HFF-Myc (cell line): Measurements from ENCODE around the gene RHBG.
"Not testable (repeated sequence)": the region's sequence is repeated elsewhere in the genome, so short reads cannot be mapped to it uniquely, and the experiment has no call there.

Experiments used
- DNase-seq: peaks from one replicate; pipeline ENCODE4 v3.0.0-alpha.2; 2011; ENCODE audit warnings: low read depth; ENCODE audit errors: extremely low read depth
- H3K4me3 ChIP-seq: replicated peaks from 2 replicates; pipeline ENCODE4 v1.5.1; 2011; ENCODE audit warnings: low read depth, mild to moderate bottlenecking, control low read depth, low read length
- TF ChIP-seq, protein P1 (sequence below): IDR thresholded peaks from 2 replicates; pipeline ENCODE4 v1.5.1; 2012; ENCODE audit warnings: mild to moderate bottlenecking, low read depth, low read length, control low read depth; ENCODE audit errors: missing control alignments

The RHBG gene

DNA sequence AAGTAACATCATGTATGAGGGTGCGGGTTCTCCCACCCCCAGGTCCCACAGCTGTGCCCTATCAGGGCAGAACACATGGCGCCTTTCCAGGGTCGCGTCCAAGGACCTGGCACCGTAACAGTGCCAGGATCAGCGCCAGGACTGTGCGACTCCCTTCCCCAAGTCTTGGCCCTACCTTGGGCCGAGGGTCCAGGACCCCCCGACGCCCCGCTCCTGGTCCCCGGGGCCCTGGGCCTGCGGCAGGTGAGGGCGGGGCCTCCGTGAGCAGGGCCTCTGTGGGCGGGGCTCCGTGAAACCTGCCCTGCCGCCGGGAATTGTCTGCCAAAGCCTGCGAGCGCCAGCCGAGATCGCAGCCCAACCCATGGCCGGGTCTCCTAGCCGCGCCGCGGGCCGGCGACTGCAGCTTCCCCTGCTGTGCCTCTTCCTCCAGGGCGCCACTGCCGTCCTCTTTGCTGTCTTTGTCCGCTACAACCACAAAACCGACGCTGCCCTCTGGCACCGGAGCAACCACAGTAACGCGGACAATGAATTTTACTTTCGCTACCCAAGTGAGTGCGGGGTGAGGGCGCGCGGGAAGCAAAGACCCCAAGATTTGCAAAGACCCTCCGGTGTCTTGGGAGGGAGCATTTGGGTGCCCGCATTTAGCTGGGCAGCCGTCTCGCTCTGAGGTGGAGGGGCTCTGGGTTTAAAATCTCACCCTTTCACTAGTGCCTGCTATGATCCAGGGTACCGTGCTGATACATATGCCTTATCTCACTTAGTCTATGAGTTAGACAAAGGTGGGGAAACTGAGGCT is at the start of gene RHBG:
Gene RHBG (plus strand): TSS at position 323 of the 796 bp plus-strand sequence. CDS start 39 bp downstream, at position 362.
- peak within 1 kb of the TSS; percentile 30 for H3K4me3 ChIP-seq
- DNase-seq, result no peak
- TF ChIP-seq, protein P1, sequence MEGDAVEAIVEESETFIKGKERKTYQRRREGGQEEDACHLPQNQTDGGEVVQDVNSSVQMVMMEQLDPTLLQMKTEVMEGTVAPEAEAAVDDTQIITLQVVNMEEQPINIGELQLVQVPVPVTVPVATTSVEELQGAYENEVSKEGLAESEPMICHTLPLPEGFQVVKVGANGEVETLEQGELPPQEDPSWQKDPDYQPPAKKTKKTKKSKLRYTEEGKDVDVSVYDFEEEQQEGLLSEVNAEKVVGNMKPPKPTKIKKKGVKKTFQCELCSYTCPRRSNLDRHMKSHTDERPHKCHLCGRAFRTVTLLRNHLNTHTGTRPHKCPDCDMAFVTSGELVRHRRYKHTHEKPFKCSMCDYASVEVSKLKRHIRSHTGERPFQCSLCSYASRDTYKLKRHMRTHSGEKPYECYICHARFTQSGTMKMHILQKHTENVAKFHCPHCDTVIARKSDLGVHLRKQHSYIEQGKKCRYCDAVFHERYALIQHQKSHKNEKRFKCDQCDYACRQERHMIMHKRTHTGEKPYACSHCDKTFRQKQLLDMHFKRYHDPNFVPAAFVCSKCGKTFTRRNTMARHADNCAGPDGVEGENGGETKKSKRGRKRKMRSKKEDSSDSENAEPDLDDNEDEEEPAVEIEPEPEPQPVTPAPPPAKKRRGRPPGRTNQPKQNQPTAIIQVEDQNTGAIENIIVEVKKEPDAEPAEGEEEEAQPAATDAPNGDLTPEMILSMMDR, result no peak

DNA sequence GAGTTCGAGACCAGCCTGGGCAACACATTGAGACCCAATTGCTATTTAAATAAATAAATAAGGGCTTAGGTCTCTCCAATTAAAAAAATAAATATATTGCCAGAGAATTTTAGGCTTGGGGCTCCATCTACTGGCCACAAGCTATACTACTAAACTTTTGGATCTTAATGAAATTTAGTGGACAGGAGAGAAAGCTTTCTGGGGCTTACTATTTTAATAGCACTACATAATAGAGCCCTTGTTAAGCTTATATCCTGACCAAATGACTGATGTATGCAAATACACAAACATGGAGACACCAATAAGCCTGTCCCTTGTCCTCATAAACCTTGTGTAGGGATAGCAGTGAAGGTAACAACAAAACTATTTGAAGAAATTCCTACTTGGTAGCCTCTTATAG is 49.3 kb upstream of the RHBG start:
- no peak overlapping the region for H3K4me3 ChIP-seq
- DNase-seq, result no peak
- TF ChIP-seq, protein P1, result peak; percentile 48

GRCh38 chr1:156320560-156320959 is 48.5 kb upstream of the RHBG start:
- TF ChIP-seq, protein P1, result no peak
- DNase-seq, result no peak
- H3K4me3 ChIP-seq, result no peak overlapping the region

- not testable (repeated sequence) for H3K4me3 ChIP-seq, DNase-seq
Measured at GRCh38 chr1:156323179-156323578, 45.8 kb upstream of the RHBG start.

- peak overlapping the region; percentile 86 for H3K4me3 ChIP-seq
- TF ChIP-seq, protein P1, result peak; percentile 23
- no peak for DNase-seq
Measured at GRCh38 chr1:156336242-156336641, 32.8 kb upstream of the RHBG start.

- TF ChIP-seq, protein P1, result no peak
- peak overlapping the region; percentile 86 for H3K4me3 ChIP-seq
- DNase-seq, result no peak
Measured at GRCh38 chr1:156337052-156337887, 31.7 kb upstream of the RHBG start.

DNA sequence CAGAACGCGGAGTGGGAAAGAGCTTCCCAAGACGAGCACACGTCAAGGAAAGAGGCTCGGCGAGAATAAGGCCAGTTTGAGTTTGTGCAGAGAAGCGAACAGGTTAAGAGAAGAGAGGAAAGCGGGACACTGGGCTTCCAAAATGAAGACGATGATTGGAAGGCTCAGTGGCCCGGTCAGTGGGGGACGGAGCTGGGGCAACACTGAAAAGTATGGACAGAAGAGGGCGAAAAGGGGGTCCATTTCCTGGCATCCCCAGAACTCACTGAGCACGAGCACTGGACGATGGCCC is 31.2 kb upstream of the RHBG start:
- H3K4me3 ChIP-seq, result peak overlapping the region; percentile 86
- TF ChIP-seq, protein P1, result no peak
- DNase-seq, result no peak
